HG03025 (cell line): ENCODE measurements around the gene MCU.
"Not testable (repeated sequence)": the region's sequence is repeated elsewhere in the genome, so short reads cannot be mapped to it uniquely, and the experiment has no call there.

Experiments used
- ATAC-seq: cut with Tn5 transposase; IDR thresholded peaks from one replicate; pipeline ENCODE4 v1.9.1; 2021; ENCODE audit warnings: mild to moderate bottlenecking, moderate library complexity; ENCODE audit not compliant: unreplicated experiment, low FRiP score

Gene MCU, protein sequence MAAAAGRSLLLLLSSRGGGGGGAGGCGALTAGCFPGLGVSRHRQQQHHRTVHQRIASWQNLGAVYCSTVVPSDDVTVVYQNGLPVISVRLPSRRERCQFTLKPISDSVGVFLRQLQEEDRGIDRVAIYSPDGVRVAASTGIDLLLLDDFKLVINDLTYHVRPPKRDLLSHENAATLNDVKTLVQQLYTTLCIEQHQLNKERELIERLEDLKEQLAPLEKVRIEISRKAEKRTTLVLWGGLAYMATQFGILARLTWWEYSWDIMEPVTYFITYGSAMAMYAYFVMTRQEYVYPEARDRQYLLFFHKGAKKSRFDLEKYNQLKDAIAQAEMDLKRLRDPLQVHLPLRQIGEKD

DNA sequence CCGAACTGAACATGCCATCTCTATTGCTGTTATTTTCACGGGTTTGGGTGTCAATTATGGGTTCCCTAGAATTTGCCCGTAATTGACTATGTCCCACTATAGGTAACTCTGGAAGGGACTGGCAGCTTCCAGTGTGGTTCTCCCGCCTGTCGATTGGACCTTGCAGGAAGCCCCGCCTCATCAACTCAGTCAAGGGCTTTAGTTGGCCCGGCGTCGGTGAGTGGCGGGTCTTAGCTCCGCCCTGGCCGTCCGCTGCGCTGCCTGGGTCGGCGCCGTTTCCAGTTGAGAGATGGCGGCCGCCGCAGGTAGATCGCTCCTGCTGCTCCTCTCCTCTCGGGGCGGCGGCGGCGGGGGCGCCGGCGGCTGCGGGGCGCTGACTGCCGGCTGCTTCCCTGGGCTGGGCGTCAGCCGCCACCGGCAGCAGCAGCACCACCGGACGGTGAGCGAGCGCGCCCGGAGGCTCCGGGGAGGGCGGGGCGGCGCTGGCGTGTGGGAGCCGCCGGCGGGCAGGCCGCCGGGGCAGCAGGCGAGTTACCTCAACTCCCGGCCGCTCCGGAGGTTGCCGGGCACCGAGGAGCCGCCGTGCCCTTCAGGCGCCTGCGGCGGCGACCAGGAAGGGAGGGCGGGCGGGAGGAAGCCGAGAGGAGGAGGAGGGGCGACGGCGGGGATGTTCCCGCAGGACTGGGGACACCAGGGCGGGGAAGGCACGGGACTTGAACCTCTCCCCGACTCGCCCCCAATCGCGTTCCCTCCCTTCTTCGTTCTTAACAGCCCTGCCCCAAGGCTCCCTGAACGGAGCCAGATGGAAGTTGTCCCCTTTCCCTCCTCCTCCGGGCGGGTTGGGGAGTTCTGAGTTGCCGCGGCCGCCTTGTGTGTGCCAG, at the start of gene MCU:
MCU (plus strand) TSS at position 281 of the 881 bp plus-strand sequence; CDS start at position 290, 9 bp downstream.
- ATAC-seq = peak; percentile 87

DNA sequence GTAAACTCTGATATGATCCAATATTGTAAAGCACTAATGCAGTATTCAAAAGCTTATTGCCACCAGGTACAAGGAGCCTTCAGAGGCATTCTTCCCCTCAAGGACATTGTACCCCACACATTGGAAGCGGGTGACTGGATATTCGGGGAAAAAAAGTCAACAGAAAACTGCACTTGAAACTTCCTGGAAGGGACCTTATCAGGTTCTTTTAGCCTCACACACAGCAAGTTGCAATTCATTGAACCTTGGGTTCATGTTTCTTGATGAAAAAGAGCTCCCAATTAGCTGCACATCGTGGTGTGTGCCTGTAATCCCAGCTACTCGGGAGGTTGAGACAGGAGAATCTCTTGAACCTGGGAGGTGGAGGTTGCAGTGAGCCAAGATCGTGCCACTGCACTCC, 49.6 kb upstream of the MCU start:
- no peak for ATAC-seq

DNA sequence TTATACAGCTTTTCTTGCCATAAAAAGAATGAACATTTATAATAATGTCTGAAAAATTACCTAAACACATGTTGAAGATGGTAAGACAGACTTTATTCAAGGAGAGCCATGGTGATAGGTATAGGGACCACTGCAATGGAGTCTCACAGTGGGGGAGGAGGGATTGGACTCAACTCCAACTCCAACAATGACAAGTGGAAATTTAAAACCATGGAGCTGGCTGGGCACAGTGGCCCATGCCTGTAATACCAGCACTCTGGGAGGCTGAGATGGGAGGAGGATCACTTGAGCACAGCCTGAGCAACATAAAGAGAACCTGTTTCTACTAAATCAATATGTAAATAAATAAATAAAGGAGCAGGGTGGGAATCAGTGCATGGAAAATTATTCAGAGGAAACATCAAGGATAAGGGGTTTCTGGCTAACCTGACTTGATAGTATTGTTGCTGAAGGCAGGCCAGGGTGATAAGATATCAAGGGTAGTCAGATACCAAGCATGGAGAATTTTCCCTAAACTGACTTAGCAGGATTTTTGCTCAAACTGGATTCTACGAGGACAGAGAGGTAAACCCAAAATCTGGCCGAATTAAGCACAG, 46.6 kb upstream of the MCU start:
- ATAC-seq = no peak

DNA sequence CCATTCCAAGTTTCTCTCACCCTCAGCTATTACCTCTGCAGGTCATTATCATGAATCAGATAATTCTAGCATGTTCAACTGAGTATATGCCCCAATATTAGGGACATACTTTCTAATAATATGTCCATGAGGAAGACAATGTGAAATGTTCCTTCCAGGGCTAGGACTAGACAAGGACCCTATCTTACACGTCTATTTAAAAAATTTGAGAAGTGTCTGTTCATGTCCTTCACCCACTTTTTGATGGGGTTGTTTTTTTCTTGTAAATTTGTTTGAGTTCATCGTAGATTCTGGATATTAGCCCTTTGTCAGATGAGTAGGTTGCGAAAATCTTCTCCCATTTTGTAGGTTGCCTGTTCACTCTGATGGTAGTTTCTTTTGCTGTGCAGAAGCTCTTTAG, 45.0 kb upstream of the MCU start:
- not testable (repeated sequence) for ATAC-seq

DNA sequence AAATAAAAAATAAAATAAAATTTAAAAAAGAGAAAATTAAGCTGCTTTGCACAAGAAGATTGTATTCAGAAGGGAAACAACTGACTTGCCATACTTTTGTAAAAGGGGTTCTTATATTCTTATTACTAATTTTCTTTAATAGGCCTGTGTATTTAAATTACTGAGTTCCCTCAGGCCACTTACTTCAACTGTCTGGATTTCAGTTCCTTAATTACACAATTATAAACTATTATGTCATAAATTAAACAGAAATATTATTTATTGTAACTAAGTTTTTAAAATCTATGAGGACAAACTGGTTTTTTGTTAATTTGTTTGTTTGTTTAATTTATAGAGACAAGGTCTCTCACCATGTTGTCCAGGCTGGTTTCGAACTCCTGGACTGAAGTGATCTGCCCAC, 43.6 kb upstream of the MCU start:
- no peak for ATAC-seq

DNA sequence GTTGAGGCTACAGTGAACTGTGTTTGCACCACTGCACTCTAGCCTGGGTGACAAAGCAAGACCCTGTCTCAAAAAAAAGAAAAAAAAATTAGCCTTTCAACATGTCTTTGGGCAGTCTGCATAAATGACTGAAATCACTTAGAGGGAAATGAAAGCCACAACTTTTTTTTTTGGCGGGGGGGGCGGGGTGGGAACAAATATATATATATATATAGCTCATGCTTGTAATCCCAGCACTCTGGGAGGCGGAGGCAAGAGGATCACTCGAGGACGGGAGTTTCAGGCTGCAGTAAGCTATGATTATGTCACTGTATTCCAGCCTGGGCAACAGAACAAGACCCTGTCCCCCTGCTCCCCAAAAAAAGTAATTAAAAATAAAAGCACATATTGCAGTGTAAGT, 42.7 kb upstream of the MCU start:
- ATAC-seq = no peak

DNA sequence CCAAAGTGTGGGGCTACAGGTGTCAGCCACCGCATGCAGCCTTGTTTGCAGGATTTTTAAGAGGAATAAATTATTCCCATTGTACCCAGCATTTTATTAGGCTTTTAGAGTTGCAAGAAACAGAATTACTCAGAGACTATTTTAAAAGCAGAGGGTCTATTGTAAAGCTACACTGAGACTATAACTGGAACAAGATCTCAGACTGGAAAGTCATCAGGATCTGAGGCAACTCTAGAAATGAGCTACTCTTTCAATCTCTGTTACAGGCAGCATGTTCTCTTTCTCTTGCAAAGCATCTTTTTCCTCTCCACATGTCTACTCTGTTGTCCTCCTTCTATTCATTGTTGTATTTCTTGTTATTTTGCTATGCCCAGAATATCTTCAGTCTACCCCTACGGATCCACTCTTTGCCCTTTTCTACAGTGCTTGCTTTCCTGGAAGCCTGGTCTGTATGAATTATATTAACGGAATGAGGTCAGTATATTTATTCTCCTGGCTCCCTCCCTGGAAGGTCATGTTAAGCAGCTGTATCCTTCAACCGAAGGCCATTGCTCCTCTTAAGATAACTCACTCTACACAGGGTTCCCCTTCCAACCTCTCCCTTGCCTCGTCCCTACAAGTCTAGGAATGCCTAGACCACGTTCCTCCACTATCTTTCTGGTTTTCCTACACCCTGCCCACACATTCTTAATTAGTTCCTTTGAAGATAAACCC, 38.4 kb upstream of the MCU start:
- ATAC-seq = no peak

DNA sequence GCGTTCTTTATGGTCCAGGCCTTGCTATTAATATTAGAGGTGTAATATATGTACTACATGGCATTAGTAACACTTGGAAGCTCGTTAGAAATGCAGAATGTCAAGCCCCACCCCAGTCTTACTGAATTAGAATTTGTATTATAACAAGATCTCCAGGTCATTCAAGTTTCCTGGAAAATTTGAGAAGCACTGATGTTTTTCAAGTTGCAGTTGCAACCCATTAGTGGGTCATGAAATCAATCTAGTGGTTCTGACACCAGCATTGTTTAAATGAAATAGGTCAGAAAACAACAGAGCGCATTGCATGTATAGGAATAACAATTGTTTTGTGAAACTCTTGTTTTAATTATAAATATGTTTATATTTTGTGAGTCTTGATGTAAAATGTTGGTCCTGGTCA, 37.2 kb upstream of the MCU start:
- no peak for ATAC-seq

DNA sequence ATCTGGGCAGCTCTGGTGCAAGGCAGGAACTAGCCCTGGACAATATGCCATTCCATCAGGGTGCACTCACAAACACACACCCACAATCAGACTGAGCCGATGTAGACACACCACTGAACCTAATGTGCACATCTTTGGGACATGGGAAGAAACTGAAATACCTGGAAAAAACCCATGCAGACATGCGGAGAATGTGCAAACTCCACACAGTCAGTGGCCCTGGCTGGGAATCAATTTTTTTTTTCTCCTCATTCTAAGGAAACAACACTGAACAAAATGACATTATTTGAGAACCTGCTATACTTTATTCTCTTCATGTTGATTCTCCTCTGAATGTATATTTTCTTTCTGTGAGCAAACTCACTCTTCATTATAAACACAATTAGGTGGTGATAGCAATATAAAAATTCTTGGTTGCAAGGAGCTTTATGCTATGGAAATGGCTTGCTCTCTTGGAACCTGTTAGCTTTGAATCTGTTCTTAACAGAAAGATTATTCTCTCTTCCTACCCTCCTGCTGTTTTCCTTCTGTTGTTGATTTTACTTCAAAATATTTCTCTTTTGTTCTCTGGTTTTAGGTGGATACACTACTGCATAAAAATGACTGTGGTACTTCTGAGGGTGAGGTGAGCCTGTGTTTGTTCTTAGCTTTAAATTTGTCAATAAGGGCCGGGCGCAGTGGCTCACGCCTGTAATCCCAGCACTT, 33.1 kb upstream of the MCU start:
- ATAC-seq = no peak

DNA sequence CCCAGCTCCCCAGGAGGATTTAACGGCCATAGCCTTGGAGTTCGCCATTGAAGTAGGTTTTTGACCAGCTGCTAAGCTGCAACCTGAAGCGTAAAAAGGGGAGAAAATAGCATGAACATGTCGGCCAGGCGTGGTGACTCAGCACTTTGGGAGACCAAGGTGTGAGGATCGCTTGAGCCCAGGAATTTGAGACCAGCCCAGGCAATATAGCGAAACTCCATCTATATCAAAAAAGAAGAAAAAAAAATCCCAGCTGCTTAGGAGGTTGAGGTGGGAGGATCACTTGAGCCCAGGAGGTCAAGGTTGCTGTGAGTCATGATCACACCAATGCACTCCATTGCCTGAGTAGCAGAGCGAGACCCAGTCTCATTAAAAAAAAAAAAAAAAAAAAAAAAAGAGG, 32.2 kb upstream of the MCU start:
- ATAC-seq = no peak

DNA sequence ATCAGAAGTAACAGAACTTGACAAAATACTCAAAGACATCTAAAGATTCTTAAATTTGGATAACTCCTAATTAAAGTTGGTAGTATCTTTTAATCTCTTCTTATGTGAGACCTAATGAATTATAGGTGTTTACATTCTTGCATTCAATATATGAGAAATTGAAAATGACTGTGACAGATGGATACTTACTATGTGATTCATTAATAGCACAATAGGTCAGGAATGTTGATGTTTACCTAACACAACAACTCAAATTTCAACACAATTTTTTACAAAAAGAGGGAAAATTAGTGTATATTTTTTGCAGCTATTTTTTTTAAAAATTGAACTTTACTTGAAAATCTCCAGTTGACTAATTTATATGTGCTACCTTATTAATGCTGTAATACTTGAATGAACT, 31.7 kb upstream of the MCU start:
- ATAC-seq = no peak

DNA sequence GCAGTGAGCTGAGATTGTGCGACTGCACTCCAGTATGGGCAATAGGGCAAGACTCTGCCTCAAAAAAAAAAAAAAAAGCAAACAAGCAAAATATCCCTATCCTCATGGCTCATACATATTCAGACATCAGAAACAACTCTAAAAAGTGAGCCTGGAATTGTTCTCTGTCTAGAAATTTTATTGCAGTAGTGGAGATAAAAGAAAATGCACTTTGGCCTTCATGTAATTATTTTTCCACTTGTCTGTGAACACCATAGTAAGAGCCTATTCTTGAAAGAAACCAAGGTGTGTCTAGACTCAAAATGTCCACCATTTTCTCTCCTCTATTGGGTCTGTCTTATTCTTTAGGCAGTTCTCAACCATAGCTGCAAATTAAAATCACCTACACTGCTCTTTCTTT, 30.5 kb upstream of the MCU start:
- no peak for ATAC-seq

DNA sequence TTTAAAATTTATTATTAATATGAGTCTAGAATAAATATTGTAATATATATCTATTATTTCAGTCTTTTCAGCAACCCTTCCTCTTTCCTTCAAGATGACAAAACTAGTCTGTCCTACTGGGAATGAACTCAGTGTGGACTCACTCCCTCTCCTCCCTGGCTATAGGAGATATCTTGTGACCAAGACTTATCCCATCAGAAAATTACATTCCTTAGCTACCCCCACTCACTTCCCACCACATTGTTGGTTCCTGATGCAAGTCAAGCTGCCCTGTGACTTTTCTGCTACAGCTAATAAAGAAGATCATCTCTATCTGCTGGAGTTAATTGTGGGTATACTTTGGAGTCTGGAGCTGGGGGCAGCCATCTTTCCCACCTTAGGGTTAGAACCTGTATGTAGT, 28.0 kb upstream of the MCU start:
- no peak for ATAC-seq

DNA sequence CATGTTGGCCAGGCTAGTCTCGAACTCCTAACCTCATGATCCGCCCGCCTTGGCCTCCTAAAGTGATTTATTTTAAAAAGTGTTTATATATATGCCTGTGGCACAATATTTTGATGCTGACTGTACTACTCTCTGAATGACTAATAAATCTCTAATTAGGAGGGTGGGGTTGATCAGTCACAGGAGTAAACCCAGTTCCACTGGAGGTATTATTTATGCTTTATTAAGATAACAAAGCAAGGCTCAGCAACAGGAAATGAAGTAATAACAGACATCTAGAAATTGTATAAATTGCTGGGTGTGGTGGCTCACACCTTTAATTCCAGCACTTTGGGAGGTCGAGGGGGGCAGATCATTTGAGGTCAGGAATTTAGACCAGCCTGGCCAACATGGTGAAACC, 26.0 kb upstream of the MCU start:
- no peak for ATAC-seq

DNA sequence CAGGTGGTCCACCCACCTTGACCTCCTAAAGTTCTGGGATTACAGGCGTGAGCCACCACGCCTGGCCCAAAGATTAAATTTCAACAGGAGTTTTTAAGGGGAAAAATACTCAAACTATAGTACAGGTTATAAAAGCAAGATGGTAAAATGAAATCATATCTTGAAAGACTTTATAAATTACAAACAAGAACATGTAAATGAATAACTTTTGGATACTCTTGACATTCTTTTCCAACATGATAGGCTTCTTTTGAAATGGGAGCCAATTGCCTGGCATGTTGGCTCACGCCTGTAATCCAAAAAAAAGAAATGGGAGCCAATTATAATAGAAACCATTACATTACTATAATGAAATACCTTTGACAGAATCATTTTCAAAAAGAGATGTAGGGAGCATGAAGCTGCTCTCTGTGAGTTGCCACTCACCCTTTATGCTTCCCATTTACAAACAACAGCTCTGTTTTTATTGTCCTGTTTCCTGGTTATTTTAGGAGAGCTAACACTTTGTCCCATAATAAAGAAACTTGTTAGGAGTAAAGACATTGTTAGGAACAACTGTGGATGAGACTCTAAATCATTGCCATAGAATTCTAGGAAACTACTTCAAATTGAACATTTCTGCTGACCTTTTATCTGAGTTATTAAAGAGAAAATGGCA, 24.6 kb upstream of the MCU start:
- ATAC-seq = no peak

DNA sequence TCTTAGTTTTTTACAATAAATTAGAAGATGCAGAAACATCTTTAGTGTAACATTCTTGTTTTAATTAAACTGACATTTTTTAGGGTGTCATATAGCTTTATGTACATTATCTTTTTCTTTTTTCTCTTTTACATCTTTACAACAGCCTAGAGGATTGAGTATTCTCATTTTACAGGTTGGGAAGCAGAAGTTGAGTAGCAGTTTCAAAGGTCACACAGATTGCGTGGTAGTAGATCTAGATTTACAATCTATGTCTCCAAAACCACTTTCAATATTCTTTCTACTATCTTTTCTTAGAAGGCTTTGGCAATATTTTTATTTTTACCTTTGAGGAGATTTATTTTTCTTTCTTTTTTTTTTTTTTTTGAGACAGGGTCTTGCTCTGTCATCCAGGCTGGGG, 18.7 kb upstream of the MCU start:
- no peak for ATAC-seq

DNA sequence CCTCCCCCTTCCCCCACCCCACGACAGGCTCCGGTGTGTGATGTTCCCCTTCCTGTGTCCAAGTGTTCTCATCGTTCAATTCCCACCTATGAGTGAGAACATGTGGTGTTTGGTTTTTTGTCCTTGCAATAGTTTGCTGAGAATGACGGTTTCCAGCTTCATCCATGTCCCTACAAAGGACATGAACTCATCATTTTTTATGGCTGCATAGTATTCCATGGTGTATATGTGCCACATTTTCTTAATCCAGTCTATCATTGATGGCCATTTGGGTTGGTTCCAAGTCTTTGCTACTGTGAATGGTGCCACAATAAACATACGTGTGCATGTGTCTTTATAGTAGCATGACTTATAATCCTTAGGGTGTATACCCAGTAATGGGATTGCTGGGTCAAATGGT, 17.8 kb upstream of the MCU start:
- ATAC-seq = not testable (repeated sequence)

DNA sequence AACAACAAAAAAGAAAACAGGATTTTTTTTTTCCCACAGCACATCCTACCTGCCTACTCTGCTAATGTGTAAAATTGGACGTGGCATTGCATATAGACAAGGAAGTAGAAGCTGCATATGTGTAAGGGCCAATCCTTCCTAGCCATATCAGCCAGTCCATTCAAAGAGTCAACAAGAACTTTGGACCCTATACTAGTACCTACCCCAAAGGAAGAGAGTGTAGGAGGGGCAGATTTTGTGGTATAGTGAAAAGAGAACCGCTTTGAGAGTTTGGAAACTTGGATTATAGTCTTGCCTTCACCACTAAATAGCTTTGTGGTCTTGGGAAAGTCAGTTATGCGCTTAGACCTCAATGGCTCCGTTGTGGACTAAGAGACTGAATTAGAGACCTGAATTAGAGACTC, 12.1 kb upstream of the MCU start:
- no peak for ATAC-seq

DNA sequence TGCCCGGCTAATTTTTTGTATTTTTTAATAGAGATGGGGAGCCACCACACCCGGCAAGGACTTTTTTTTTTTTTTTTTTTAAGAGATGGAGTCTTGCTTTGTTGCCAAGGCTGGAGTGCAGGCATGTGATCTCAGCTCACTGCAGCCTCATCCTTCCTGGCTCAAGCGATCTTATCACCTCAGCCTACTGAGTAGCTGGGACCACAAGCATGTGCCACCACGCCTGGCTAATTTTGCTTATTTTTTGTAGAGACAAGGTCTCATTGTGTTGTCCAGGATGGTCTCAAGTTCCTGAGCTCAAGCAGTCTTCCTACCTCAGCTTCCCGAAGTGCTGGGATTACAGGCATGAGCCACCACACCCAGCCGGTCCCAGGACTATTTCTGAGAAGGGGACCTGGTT, 9.3 kb upstream of the MCU start:
- no peak for ATAC-seq
